GM12873 (cell line): Measurements from ENCODE around the gene DNTTIP2.

Source experiments
- TF ChIP-seq, protein P1 (sequence below): IDR thresholded peaks from 2 replicates; pipeline ENCODE4 v1.5.1; 2012; ENCODE audit warnings: low read depth, mild to moderate bottlenecking, moderate library complexity, low read length, control low read depth; ENCODE audit not compliant: insufficient read depth; ENCODE audit errors: missing control alignments

Gene DNTTIP2

DNA sequence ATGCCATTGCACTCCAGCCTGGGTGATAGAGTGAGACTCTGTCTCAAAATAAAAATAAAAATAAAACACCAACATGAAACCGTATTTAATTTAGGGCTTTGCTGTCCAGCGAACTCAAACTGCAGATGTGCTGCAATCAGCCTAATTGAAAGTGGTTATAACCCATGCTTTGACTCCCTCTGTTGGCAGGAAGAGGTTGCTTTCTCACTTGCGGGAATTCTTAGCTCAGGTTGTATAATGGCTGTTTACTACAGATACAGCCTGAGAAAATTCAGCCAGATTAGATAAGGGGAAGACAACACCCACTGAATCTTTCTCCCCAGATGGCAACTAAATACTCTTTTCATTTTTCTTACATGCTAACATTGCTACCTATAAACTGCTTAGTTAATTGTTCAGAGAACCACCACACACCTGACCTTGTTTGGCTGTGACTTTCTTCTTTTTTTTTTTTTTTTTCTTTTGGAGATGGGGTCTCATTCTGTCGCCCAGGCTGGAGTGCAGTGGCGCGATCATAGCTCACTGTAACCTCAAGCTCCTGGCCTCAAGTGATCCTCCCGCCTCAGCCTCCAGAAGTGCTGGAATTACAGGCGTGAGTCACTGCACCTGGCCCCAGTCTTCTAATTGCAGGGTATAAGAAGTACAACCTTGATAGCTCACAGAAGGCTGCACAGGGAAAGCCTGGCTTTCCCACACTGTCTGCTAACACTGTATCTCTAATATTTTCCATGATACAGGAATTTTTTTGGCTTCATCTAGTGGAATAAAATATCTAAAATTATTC, 34.6 kb downstream of the DNTTIP2 start:
- TF ChIP-seq, protein P1, sequence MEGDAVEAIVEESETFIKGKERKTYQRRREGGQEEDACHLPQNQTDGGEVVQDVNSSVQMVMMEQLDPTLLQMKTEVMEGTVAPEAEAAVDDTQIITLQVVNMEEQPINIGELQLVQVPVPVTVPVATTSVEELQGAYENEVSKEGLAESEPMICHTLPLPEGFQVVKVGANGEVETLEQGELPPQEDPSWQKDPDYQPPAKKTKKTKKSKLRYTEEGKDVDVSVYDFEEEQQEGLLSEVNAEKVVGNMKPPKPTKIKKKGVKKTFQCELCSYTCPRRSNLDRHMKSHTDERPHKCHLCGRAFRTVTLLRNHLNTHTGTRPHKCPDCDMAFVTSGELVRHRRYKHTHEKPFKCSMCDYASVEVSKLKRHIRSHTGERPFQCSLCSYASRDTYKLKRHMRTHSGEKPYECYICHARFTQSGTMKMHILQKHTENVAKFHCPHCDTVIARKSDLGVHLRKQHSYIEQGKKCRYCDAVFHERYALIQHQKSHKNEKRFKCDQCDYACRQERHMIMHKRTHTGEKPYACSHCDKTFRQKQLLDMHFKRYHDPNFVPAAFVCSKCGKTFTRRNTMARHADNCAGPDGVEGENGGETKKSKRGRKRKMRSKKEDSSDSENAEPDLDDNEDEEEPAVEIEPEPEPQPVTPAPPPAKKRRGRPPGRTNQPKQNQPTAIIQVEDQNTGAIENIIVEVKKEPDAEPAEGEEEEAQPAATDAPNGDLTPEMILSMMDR: peak; percentile 83

DNA sequence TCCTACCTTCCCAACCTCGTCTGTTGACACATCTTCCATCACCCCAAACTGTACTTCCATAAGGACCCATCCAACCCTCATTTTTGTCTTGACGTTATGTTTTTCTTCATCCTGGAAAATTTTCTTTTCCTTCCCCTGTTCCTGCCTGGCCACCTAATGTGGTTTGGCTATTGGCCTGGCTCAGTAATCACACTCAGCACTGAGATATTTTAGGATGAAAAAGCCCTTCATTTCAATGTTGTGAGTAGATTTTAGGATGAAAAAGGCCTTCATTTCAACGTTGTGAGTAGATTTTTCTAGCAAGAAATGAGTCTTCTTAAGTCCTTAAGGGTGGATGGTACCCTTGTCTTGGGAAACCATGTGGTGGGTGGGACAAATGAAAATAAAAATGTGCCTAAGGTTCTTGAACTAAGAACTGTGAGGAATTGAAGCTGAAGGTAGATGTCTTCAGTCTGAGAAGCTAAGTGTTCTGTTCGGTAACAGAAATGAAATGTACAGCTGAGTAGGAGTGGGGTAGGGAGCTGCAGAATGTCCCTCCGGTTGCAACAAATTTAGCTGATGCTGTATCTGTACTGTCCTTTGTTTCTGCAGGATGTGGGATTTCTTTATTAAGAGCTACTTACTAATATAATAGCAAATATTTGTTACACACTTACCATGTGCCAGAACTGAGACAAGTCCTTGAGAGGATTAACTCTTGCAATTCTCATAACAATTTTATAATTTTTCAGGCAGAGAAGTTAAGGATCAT, 36.1 kb downstream of the DNTTIP2 start:
- TF ChIP-seq, protein P1: no peak

DNA sequence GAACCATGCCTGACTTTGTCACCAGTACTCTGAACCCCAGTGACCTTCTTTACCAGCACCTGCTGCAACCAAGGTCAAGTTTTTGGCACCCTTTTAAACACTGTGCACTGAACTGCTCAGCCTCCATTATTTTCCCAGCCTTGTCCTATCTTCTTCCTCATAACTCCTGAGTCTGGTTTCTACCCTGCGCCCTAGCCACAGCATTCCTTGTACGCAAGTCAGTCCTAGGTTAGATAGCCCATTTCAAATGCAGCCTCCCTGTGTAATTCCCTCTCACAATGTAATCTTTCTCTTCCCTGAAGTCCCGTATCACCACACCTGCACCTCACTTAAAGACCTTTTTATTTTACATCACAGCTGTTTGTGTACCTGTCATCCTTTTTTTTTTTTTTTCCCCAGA, 37.2 kb downstream of the DNTTIP2 start:
- TF ChIP-seq, protein P1: no peak

DNA sequence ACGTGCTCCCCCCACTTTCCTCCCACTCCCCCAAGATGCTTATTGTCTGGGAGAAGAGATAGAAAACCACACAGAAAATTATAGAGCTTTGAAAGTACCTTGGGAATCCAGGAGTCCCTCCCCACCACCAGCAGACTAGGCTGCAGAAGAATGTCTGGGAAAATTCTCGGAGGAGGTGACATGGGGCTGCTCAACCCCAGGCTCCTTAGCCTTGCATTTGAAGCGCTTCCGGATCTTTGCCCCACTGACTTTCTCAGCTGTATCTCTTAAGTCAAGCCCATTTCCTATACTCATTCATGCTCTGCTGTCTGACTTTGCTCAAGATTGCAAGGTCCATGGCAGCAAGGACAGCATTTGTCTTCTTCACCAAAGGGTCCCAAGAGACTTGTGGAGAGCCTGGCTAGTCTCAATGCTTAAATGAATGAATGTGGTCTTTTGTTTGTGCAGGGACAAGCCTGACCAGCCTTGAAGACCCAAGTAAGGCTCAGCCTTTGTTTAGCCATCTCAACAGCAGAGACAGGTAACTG, 38.0 kb downstream of the DNTTIP2 start:
- TF ChIP-seq, protein P1: no peak

DNA sequence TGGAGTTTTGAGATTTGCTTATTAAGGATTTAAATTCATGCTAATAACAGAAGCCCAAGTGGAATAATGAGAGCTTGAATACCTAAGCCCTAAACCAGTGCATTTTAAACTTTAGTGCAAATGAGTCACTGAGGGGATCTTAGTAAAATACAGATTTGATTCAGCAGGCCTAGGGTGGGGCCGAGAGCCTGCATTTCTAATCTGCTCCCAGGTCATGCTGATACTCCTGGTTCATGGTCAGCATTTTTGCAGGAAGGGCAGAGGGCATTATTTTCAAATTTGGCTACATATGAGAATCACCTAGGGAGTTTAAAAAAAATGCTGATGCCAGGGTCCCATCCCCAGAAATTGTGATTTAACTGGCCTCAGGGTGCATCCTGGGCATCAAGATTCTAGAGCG, 39.3 kb downstream of the DNTTIP2 start:
- TF ChIP-seq, protein P1: no peak

DNA sequence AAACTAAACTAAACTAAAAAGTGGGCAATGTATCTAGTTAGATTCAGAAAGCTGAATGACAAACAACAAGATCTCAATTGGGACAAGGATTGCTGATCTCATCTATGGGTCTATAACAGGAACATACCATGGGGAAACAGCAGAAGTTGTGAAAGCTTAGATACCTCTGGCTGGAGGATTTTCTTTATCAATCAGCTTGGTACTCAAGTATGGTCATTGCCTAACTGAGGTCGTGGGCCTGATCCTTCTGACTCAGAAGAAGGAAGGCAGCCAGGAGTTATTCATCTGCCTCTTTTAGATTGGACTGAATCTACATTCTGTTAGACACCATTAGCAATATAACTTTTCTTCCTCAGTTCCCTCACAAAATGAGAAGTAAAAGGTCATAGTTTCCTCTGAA, 39.7 kb downstream of the DNTTIP2 start:
- TF ChIP-seq, protein P1: no peak

DNA sequence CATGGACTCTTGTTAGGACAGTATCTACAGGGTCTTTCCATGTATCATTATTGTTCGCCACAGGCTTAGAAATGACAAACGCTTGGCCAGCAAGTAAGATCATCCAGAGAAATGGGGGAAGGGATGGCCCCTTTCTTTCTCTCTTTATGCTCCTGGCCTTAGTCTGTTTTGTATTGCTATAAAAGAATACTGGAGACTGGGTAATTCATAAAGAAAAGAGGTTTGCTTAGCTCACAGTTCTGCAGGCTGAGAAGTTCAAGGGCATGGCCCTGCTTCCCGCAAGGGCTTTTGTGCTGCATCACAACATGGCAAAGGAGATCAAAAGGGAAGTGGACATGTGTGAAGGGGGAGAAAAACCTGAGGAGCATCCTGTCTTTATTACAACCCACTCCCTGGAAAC, 41.0 kb downstream of the DNTTIP2 start:
- TF ChIP-seq, protein P1: no peak
